GM19193 (cell line): ENCODE results near the gene TMEM126B.
A peak's percentile ranks its signal among the peaks of the same experiment; 100 is the strongest.

Experiments used
- POLR2A ChIP-seq: IDR thresholded peaks from 4 replicates; pipeline ENCODE4 v1.6.1; 2011; ENCODE audit not compliant: insufficient read depth, insufficient read length; ENCODE audit errors: extremely low read depth

TMEM126B gene

GRCh38 chr11:85634747-85635146 lies 6.4 kb downstream of the TMEM126B start:
- no peak for TF ChIP-seq POLR2A

- TF ChIP-seq POLR2A: no peak
Measured at GRCh38 chr11:85643191-85643614, 14.8 kb downstream of the TMEM126B start.

- no peak for TF ChIP-seq POLR2A
Measured at GRCh38 chr11:85647078-85647477, 18.7 kb downstream of the TMEM126B start.

GRCh38 chr11:85647604-85648299 lies 19.4 kb downstream of the TMEM126B start, which contains the start of gene TMEM126A:
Gene TMEM126A, plus strand, starts transcription at chr11:85647967. Its CDS starts 2,289 bp downstream, at chr11:85650256.
- TF ChIP-seq POLR2A: peak; percentile 95

GRCh38 chr11:85651118-85651517 lies 22.7 kb downstream of the TMEM126B start:
- no peak for TF ChIP-seq POLR2A

GRCh38 chr11:85652786-85653447 lies 24.5 kb downstream of the TMEM126B start:
- no peak for TF ChIP-seq POLR2A

- TF ChIP-seq POLR2A: no peak
Measured at GRCh38 chr11:85656777-85657176, 28.4 kb downstream of the TMEM126B start.

- no peak for TF ChIP-seq POLR2A
Measured at GRCh38 chr11:85658180-85658579, 29.8 kb downstream of the TMEM126B start.

- TF ChIP-seq POLR2A: no peak
Measured at GRCh38 chr11:85661972-85662664, 33.7 kb downstream of the TMEM126B start.

- no peak for TF ChIP-seq POLR2A
Measured at GRCh38 chr11:85663080-85663752, 34.8 kb downstream of the TMEM126B start.

- peak; percentile 60 for TF ChIP-seq POLR2A
Measured at GRCh38 chr11:85663753-85664614, 35.6 kb downstream of the TMEM126B start.

GRCh38 chr11:85664615-85665481 lies 36.5 kb downstream of the TMEM126B start, which contains the start of gene CREBZF:
Gene CREBZF, minus strand, starts transcription at chr11:85665129. Its CDS starts 254 bp downstream, at chr11:85664875.
- peak; percentile 94 for TF ChIP-seq POLR2A

GRCh38 chr11:85665733-85666132 lies 37.3 kb downstream of the TMEM126B start:
- TF ChIP-seq POLR2A: no peak
